Naive thymus-derived CD4-positive, alpha-beta T cell (primary cell): ENCODE results near the gene SPATA1. TPM values are rescaled to one million over a fixed set of nuclear protein-coding genes. Genes with fewer than 3 reads are reported as not detected.

Experiments used
- ATAC-seq: fragments of 150-1000 bp; cut with Tn5 transposase; 2 replicates; pipeline ENCODE4 v1.10.0; 2021; ENCODE audit warnings: mild to moderate bottlenecking, moderate library complexity
- CTCF ChIA-PET: fragments of 350-600 bp; sonication (Branson Sonifier 250); formaldehyde crosslinking; loops from one replicate; lab custom pipeline; 2021; ENCODE audit warnings: antibody characterized with exemption; lab: Charles Lee
- POLR2A ChIA-PET: fragments of 350-600 bp; sonication (Branson Sonifier 250); formaldehyde crosslinking; loops from one replicate; lab custom pipeline; 2021; ENCODE audit warnings: antibody characterized with exemption, inconsistent platforms; lab: Charles Lee
- DNase-seq, 9 donors: peaks; one replicate each; pipeline versions ENCODE4 v3.0.0 to v3.0.0-alpha.2; 2020 to 2022; ENCODE audit warnings: mixed read lengths in 1 of 9
- H3K27ac ChIP-seq: one replicate; pipeline ENCODE4 v1.7.0; 2013; ENCODE audit warnings: mild to moderate bottlenecking, low read depth, low read length, moderate library complexity
- H3K27me3 ChIP-seq, 2 donors: one replicate each; pipeline ENCODE4 v1.7.0; 2013; ENCODE audit warnings: low read length in 2 of 2, mild to moderate bottlenecking in 2 of 2, moderate library complexity in 2 of 2; ENCODE audit not compliant: control insufficient read depth in 2 of 2, insufficient read depth in 2 of 2
- H3K36me3 ChIP-seq, 3 experiments: 1 replicate in 2 of 3; 2 replicates in 1 of 3; pipeline ENCODE4 v1.7.0; 2013; ENCODE audit warnings: low read length in 3 of 3, mild to moderate bottlenecking in 3 of 3, moderate library complexity in 1 of 3; ENCODE audit not compliant: insufficient read depth in 3 of 3, control insufficient read depth in 2 of 3
- H3K4me1 ChIP-seq, 2 donors: one replicate each; pipeline ENCODE4 v1.7.0; 2013; ENCODE audit warnings: low read length in 2 of 2, mild to moderate bottlenecking in 2 of 2, moderate library complexity in 1 of 2; ENCODE audit not compliant: control insufficient read depth in 2 of 2, insufficient read depth in 2 of 2
- H3K4me3 ChIP-seq: 2 replicates; pipeline ENCODE4 v1.7.0; 2013; ENCODE audit warnings: mild to moderate bottlenecking, low read length
- H3K9me3 ChIP-seq, 3 experiments: 1 replicate in 2 of 3; 2 replicates in 1 of 3; pipeline ENCODE4 v1.7.0; 2013; ENCODE audit warnings: low read length in 3 of 3; ENCODE audit not compliant: control insufficient read depth in 2 of 3
- H3K27ac Mint-ChIP-seq, 9 donors: one replicate each; pipeline ENCODE4 v1.8.0; 2020 to 2022; ENCODE audit warnings: mixed read lengths in 9 of 9, mild to moderate bottlenecking in 8 of 9, moderate library complexity in 5 of 9, inconsistent platforms in 2 of 9
- H3K27me3 Mint-ChIP-seq, 5 donors: one replicate each; pipeline ENCODE4 v1.8.0; 2021 to 2022; ENCODE audit warnings: mixed read lengths in 5 of 5, mild to moderate bottlenecking in 1 of 5
- H3K36me3 Mint-ChIP-seq, 5 donors: one replicate each; pipeline ENCODE4 v1.8.0; 2020 to 2022; ENCODE audit warnings: mixed read lengths in 5 of 5, mild to moderate bottlenecking in 3 of 5, inconsistent platforms in 1 of 5
- H3K4me1 Mint-ChIP-seq, 7 donors: one replicate each; pipeline ENCODE4 v1.8.0; 2020 to 2022; ENCODE audit warnings: mixed read lengths in 7 of 7, mild to moderate bottlenecking in 3 of 7, inconsistent platforms in 1 of 7
- H3K4me3 Mint-ChIP-seq, 10 donors: one replicate each; pipeline ENCODE4 v1.8.0; 2020 to 2022; ENCODE audit warnings: mild to moderate bottlenecking in 10 of 10, mixed read lengths in 10 of 10, moderate library complexity in 6 of 10, inconsistent platforms in 2 of 10
- H3K9me3 Mint-ChIP-seq, 11 donors: one replicate each; pipeline ENCODE4 v1.8.0; 2020 to 2022; ENCODE audit warnings: mixed read lengths in 11 of 11, mild to moderate bottlenecking in 4 of 11, inconsistent platforms in 1 of 11, moderate library complexity in 1 of 11
- intact Hi-C, 2 donors: fragments of 100-400 bp; cut with micrococcal nuclease; formaldehyde crosslinking; loops; one replicate each; pipeline ENCODE4 v1.15.1; 2023
- polyA plus RNA-seq, 2 donors: library from polyadenylated mRNA; unstranded; fragments of 300-500 nt; fragmentation: Illumina TruSeq; gene quantifications; one replicate each; pipeline ENCODE4 v1.2.3, GENCODE V29; 2021
- total RNA-seq, 6 experiments: library from RNA in 5 of 6; stranded (reverse) in 5 of 6; gene quantifications; 1 replicate in 5 of 6; 2 replicates in 1 of 6; pipeline ENCODE4 v1.2.3 and lab custom pipeline; 2021 to 2026

SPATA1 gene
- total and polyA plus RNA-seq, 7 experiments from 2014 or later, result 1.7 to 3.6 (median 2.2) TPM; not detected in 3

DNA sequence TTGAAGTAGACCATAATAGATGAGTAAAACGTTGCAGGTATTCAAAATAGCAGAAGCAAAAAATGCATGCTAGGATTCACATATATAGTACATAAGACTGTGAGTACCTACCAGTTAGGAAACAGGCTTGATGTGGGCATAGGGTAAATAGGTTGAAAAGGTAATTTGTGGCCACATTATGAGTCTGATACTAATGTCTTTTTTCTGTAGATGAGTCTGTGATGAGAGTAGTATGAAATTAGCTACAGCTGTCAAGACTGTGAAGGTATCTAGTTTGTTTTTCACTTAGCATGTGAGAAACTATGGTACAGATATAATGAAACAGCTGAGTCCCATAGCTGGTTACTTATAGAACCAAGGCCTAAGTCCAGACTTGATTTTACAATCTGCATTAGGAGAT is 12.4 kb upstream of the SPATA1 start:
- intact Hi-C loops, result no loop called here
- peak overlapping the region in 6 of 9 donors; percentile 6 to 76 (median 33) for H3K27ac Mint-ChIP-seq
- ATAC-seq, result no peak
- peaks cover 23 to 81% (median 28%) of the 10 kb centered on the region in 3 experiments for H3K36me3 ChIP-seq
- no peaks in the 10 kb centered on the region for H3K27me3 ChIP-seq
- H3K27me3 Mint-ChIP-seq, result no peaks in the 10 kb centered on the region
- no peaks in the 10 kb centered on the region for H3K9me3 ChIP-seq
- H3K36me3 Mint-ChIP-seq, result peaks cover 11 to 48% (median 40%) of the 10 kb centered on the region in 5 donors
- H3K9me3 Mint-ChIP-seq, result no peaks in the 10 kb centered on the region
- POLR2A ChIA-PET, result interaction anchor here (0.7 to 1.3 kb wide), 2 partner anchors 13 to 350 kb away, joined by 3 to 4 read pairs; partner anchors contain the start of genes GNG5 and SPATA1
- no peak overlapping the region for H3K27ac ChIP-seq
- CTCF ChIA-PET, result no interaction called here
- no peak overlapping the region for H3K4me3 Mint-ChIP-seq
- H3K4me1 Mint-ChIP-seq, result peaks cover 10 to 40% (median 27%) of the 10 kb centered on the region in 7 donors
- no peaks in the 10 kb centered on the region for H3K4me1 ChIP-seq
- no peak overlapping the region for H3K4me3 ChIP-seq
- DNase-seq, result no peak

DNA sequence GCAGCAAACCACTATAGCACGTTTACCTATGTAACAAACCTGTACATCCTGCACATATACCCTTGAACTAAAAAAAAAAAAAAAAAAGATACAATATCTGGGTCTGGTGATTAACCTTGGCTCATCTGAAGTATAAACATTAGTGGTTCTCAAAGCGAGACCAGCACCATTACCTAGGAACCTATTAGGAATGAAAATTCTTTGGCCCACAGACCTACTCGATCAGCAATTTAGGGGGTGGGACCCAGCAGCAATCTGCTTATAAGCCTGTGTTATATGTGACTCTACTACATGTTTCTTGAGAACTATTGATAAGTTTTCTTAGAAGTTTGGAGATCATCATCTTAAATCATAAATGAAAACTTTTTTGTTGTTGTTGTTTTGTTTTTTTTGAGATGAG is 9.7 kb upstream of the SPATA1 start:
- Histone ChIP-seq H3K9me3 (no peaks in the 10 kb centered on the region), H3K4me1 (peaks cover 0 to 2% of the 10 kb centered on the region in 2 donors), H3K4me3 (no peak overlapping the region), H3K27ac (no peak overlapping the region), H3K27me3 (no peaks in the 10 kb centered on the region), H3K36me3 (peaks cover 14 to 66% (median 21%) of the 10 kb centered on the region in 3 experiments)
- ATAC-seq (no peak), DNase-seq (no peak)
- ChIA-PET CTCF (interaction anchor here (1.0 kb wide), 1 partner anchor 257 kb away, joined by 3 read pairs; no protein-coding TSS in a partner anchor), POLR2A (no interaction called here)
- H3K4me1 Mint-ChIP-seq, result peaks cover 11 to 44% (median 33%) of the 10 kb centered on the region in 7 donors
- H3K9me3 Mint-ChIP-seq, result no peaks in the 10 kb centered on the region
- H3K27me3 Mint-ChIP-seq, result no peaks in the 10 kb centered on the region
- H3K4me3 Mint-ChIP-seq, result no peak overlapping the region
- intact Hi-C loops, result no loop called here
- H3K27ac Mint-ChIP-seq, result peak overlapping the region in 1 of 9 donors; percentile 62
- peaks cover 6 to 43% (median 25%) of the 10 kb centered on the region in 5 donors for H3K36me3 Mint-ChIP-seq

DNA sequence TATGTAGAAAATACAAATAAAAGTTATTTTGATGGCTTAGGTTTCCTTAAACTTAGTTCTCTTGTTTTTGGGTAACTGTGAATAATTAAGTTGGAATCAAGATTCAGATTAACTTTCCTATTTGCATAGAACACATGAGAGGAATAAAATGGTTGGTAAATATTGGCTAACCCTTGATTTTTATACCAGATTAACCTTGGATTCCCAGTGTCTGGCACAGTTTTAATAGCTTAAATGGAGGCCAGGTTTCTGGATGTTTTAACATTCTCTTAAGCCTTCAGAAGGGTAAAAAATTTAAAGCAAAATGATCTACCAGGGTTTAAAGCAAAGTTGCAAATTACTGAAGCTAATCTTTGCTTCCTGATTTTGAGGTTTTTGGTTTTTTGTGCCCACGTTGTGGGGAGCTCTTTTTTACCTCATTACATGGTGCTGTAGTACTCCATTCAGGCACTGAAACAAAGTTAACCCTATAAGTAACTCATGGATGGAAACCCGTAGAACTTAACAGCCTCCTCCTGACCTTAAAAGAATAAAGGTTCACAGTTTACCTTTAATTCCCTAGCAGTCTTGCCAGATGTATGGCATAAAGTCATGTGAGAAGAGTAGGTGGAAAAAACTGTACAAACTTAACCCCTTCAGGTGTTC is 8.4 kb upstream of the SPATA1 start:
- H3K9me3 Mint-ChIP-seq, result no peaks in the 10 kb centered on the region
- ATAC-seq, result peak; percentile 51
- H3K4me3 Mint-ChIP-seq, result peak overlapping the region in 1 of 10 donors; percentile 6
- H3K9me3 ChIP-seq, result no peaks in the 10 kb centered on the region
- intact Hi-C loops, result no loop called here
- peaks cover 8 to 54% (median 21%) of the 10 kb centered on the region in 3 experiments for H3K36me3 ChIP-seq
- DNase-seq, result peak in 1 of 9 donors; percentile 15
- ChIA-PET CTCF (interaction anchor here (1.0 kb wide), 1 partner anchor 55 kb away, joined by 3 read pairs; no protein-coding TSS in a partner anchor), POLR2A (interaction anchor here (1.0 to 1.5 kb wide), 2 partner anchors 18 to 76 kb away, joined by 4 to 5 read pairs; partner anchors contain the start of gene CTBS)
- peak overlapping the region; percentile 38 for H3K27ac ChIP-seq
- H3K4me3 ChIP-seq, result no peak overlapping the region
- peaks cover 0 to 4% of the 10 kb centered on the region in 2 donors for H3K4me1 ChIP-seq
- peaks cover 15 to 56% (median 42%) of the 10 kb centered on the region in 7 donors for H3K4me1 Mint-ChIP-seq
- H3K27ac Mint-ChIP-seq, result peak overlapping the region in 4 of 9 donors; percentile 24 to 72 (median 46)
- peaks cover 6 to 46% (median 25%) of the 10 kb centered on the region in 5 donors for H3K36me3 Mint-ChIP-seq
- no peaks in the 10 kb centered on the region for H3K27me3 ChIP-seq
- no peaks in the 10 kb centered on the region for H3K27me3 Mint-ChIP-seq

DNA sequence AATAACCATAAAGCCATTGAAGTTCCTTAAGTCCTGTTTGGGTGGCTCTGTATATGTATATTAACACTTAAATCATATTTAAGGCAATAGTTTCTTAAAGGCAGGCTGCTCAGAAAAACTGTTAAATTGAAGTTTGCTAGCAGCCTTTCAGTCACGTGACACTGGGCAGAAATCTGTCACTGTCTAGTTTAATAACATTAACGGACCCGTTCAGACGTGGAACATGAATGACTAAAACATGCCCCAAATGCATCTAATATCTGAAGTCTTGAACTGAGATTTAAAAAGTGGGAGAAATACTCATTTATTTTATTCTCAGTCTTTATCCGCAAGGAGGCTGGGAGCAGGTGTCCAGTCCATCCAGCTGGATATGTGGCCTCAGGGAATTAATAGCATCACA is 3.3 kb upstream of the SPATA1 start:
- Histone ChIP-seq H3K4me3 (no peak overlapping the region), H3K36me3 (peaks cover 2 to 9% (median 6%) of the 10 kb centered on the region in 3 experiments), H3K27me3 (no peaks in the 10 kb centered on the region), H3K27ac (no peak overlapping the region), H3K9me3 (no peaks in the 10 kb centered on the region), H3K4me1 (peaks cover 15 to 27% of the 10 kb centered on the region in 2 donors)
- DNase-seq (no peak), ATAC-seq (no peak)
- intact Hi-C loops, result loop anchor here in 1 of 2 donors (10.0 kb wide), 2 partner anchors 542 to 772 kb away; partner anchors contain the start of genes BCL10 and MCOLN3
- POLR2A ChIA-PET, result interaction anchor here (0.7 to 5.6 kb wide), 3 partner anchors 23 to 71 kb away, joined by 3 to 60 read pairs (median 8); partner anchors contain the start of genes CTBS and RPF1
- CTCF ChIA-PET, result interaction anchor here (0.5 kb wide), 1 partner anchor 21 kb away, joined by 5 read pairs; no protein-coding TSS in a partner anchor
- peaks cover 0 to 2% (median 0%) of the 10 kb centered on the region in 5 donors for H3K27me3 Mint-ChIP-seq
- H3K4me1 Mint-ChIP-seq, result peaks cover 26 to 71% (median 63%) of the 10 kb centered on the region in 7 donors
- peak overlapping the region in 4 of 10 donors; percentile 6 to 100 (median 58) for H3K4me3 Mint-ChIP-seq
- peaks cover 0 to 17% (median 12%) of the 10 kb centered on the region in 5 donors for H3K36me3 Mint-ChIP-seq
- peaks cover 0 to 4% (median 0%) of the 10 kb centered on the region in 11 donors for H3K9me3 Mint-ChIP-seq
- peak overlapping the region in 6 of 9 donors; percentile 17 to 99 (median 96) for H3K27ac Mint-ChIP-seq

DNA sequence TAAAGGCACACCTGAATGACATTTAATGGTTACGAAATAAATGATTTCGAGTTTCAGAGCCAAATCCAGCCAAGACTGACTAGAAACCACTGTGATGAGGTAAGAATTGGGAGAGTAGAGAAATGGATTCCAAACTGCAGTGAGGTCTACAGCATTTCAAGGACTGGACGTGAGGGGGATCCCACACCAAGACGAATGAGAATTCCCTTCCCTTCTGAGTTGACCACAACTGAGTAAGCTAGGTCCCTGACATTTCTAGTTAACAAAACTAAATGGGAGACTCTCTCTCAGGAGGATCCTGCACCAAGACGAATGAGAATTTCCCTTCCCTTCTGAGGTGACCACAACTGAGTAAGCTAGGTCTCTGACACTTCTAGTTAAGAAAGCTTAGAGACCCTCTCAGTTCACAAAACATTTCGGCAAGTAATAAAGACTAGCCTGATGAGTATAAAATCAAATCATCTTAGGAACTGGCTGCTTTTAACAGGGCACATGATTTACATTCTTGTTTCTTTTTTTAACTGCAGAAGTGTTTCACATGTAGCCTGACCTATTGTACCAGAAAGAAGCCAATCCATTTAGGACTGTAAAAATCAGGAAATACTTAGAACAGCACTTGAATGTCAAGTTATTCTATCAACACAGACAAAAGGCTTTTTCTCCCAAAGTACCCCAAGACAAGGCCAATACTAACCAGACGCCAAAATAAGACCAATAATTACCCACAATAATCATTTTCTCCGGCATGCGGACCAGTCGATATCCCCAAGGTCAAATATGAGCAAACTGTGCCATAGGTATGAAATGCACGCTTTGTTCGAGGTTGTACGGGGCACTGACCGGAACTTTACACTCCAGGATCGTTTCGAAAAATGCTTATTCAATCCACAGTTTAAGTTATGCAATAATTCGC is 1.4 kb upstream of the SPATA1 start:
- no peaks in the 10 kb centered on the region for H3K27me3 ChIP-seq
- Mint-ChIP-seq H3K4me1 (peaks cover 24 to 67% (median 61%) of the 10 kb centered on the region in 7 donors), H3K9me3 (peaks cover 0 to 12% (median 0%) of the 10 kb centered on the region in 11 donors), H3K36me3 (peaks cover 3 to 26% (median 7%) of the 10 kb centered on the region in 5 donors), H3K4me3 (peak overlapping the region; percentile 94 to 100 (median 98)), H3K27me3 (peaks cover 0 to 2% (median 0%) of the 10 kb centered on the region in 5 donors), H3K27ac (peak overlapping the region; percentile 92 to 99 (median 96))
- POLR2A ChIA-PET, result interaction anchor here (0.6 to 5.6 kb wide), 9 partner anchors 24 to 361 kb away, joined by 3 to 60 read pairs (median 6); partner anchors contain the start of genes CTBS, PRKACB and RPF1
- H3K4me1 ChIP-seq, result peaks cover 15 to 27% of the 10 kb centered on the region in 2 donors
- DNase-seq (no peak), ATAC-seq (no peak)
- H3K36me3 ChIP-seq, result no peaks in the 10 kb centered on the region
- no peaks in the 10 kb centered on the region for H3K9me3 ChIP-seq
- H3K27ac ChIP-seq, result peak overlapping the region; percentile 76
- CTCF ChIA-PET, result interaction anchor here (0.7 to 1.1 kb wide), 3 partner anchors 24 to 576 kb away, joined by 3 to 4 read pairs (median 3); no protein-coding TSS in a partner anchor
- peak overlapping the region; percentile 94 for H3K4me3 ChIP-seq
- intact Hi-C loops, result loop anchor here (2.0 to 10.0 kb wide), 7 partner anchors 18 to 770 kb away; partner anchors contain the start of genes BCL10 (in 1 of the 2), MCOLN3 (in 1 of the 2) and SYDE2 (in 1 of the 2)
